PC-3 (cell line): ENCODE measurements around the gene PCED1B. TPM values are rescaled to one million over a fixed set of nuclear protein-coding genes. Genes with fewer than 3 reads are reported as not detected.

Experiments used
- ATAC-seq: fragments of 200-7000 bp; cut with Tn5 transposase; 2 replicates; pipeline ENCODE4 v1.9.1; 2020; ENCODE audit warnings: mild to moderate bottlenecking, moderate library complexity
- BruUV-seq: library from RNA; stranded (reverse); fragments of 400-500 nt; replicated peaks from 2 replicates; lab custom pipeline; 2021; lab: Mats Ljungman, UMichigan
- CTCF ChIA-PET: fragments of 300-600 bp; sonication (Branson Sonifier 250); formaldehyde crosslinking; loops from one replicate; lab custom pipeline; 2022; ENCODE audit warnings: antibody characterized with exemption; lab: Charles Lee
- POLR2A ChIA-PET: fragments of 300-600 bp; sonication (Branson Sonifier 250); formaldehyde crosslinking; loops from one replicate; lab custom pipeline; 2022; ENCODE audit warnings: antibody characterized with exemption; ENCODE audit not compliant: unreplicated experiment; lab: Charles Lee
- DNase-seq: peaks from one replicate; pipeline ENCODE4 v3.0.0-alpha.2; 2015
- H2AFZ ChIP-seq: fragments of 300-600 bp; sonication (generic); 2 replicates; pipeline ENCODE4 v1.6.0; 2016; ENCODE audit warnings: antibody characterized with exemption, low read length
- H3F3A ChIP-seq: fragments of 300-600 bp; sonication (generic); one replicate; pipeline ENCODE4 v1.6.0; 2017; ENCODE audit warnings: antibody characterized with exemption, low read length, control low read depth, mild to moderate bottlenecking; ENCODE audit not compliant: unreplicated experiment
- H3K27ac ChIP-seq: fragments of 300-600 bp; sonication (generic); 2 replicates; pipeline ENCODE4 v1.5.1; 2016; ENCODE audit warnings: mild to moderate bottlenecking, low read length
- H3K27me3 ChIP-seq: fragments of 300-600 bp; sonication (generic); 2 replicates; pipeline ENCODE4 v1.6.1; 2016; ENCODE audit warnings: low read length, mixed read lengths
- H3K36me3 ChIP-seq: fragments of 300-600 bp; sonication (generic); 2 replicates; pipeline ENCODE4 v1.6.1; 2016; ENCODE audit warnings: low read depth, mixed run types, low read length, mixed read lengths
- H3K4me1 ChIP-seq: fragments of 300-600 bp; sonication (generic); 2 replicates; pipeline ENCODE4 v1.5.1; 2016; ENCODE audit warnings: low read length; ENCODE audit not compliant: insufficient read depth
- H3K4me2 ChIP-seq: fragments of 300-600 bp; sonication (generic); 2 replicates; pipeline ENCODE4 v1.6.0; 2016; ENCODE audit warnings: low read length
- H3K4me3 ChIP-seq: fragments of 300-600 bp; sonication (generic); 2 replicates; pipeline ENCODE4 v1.5.1; 2016; ENCODE audit warnings: mild to moderate bottlenecking, low read length, mixed read lengths
- H3K79me2 ChIP-seq: fragments of 300-600 bp; sonication (generic); 2 replicates; pipeline ENCODE4 v1.6.1; 2017; ENCODE audit warnings: low read length, mixed read lengths
- H3K9ac ChIP-seq: fragments of 300-600 bp; sonication (generic); 2 replicates; pipeline ENCODE4 v1.6.0; 2016; ENCODE audit warnings: mild to moderate bottlenecking, low read length
- H3K9me2 ChIP-seq: fragments of 300-600 bp; sonication (generic); replicated peaks from 2 replicates; pipeline ENCODE4 v1.6.1; 2016; ENCODE audit warnings: mixed run types, low read length, mixed read lengths
- H3K9me3 ChIP-seq: fragments of 300-600 bp; sonication (generic); 2 replicates; pipeline ENCODE4 v1.6.1; 2016; ENCODE audit warnings: low read length, mixed read lengths
- H4K20me1 ChIP-seq: fragments of 300-600 bp; sonication (generic); 2 replicates; pipeline ENCODE4 v1.6.1; 2016; ENCODE audit warnings: low read length, mixed read lengths
- EZH2 ChIP-seq: fragments of 300-600 bp; sonication (generic); IDR thresholded peaks from one replicate; pipeline ENCODE4 v1.6.1; 2017; ENCODE audit warnings: antibody characterized with exemption, mild to moderate bottlenecking, low read length; ENCODE audit not compliant: unreplicated experiment
- EZH2phosphoT487 ChIP-seq: fragments of 300-600 bp; sonication (generic); IDR thresholded peaks from 2 replicates; pipeline ENCODE4 v1.6.1; 2018; ENCODE audit warnings: mild to moderate bottlenecking, antibody characterized with exemption, low read length, borderline replicate concordance
- intact Hi-C: fragments of 100-400 bp; cut with micrococcal nuclease; formaldehyde crosslinking; loops from 2 replicates; pipeline ENCODE4 v1.9.0; 2023
- total RNA-seq: library from RNA; depleted of rRNA; stranded (reverse); fragments of >200 nt; gene quantifications from 2 replicates; pipeline ENCODE4 v1.2.3, GENCODE V29; 2014
- TF ChIP-seq, protein P1 (sequence below): fragments of 300-600 bp; sonication (generic); conservative IDR thresholded peaks from 2 replicates; pipeline ENCODE4 v1.5.1; 2017; ENCODE audit warnings: antibody characterized with exemption, low read depth, mild to moderate bottlenecking, low read length

Gene PCED1B
- total RNA-seq, 1 experiment from 2014 or later: 1.0 TPM

DNA sequence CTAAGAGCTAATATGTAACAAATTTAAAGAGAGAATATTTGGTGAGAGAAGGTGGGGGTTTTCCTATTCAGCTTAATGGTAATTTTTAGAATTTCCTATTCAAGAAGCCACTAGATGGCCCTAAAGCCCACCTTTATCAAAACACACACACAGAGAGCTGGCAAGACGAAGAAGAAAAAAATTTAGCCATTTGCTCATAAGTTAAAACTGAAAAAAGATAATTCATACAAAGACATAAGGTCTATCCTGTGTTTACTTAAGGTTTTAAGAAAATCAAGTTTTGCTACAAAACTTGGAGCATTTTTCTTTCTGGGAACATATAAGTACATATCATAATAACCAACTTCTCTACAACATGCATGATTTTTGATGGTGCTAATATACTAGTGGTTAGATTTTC lies 46.8 kb upstream of the PCED1B start:
- peak; percentile 78 for DNase-seq
- Histone ChIP-seq H3K9me3 (no peaks in the 10 kb centered on the region), H3F3A (no peaks in the 10 kb centered on the region), H3K79me2 (no peaks in the 10 kb centered on the region), H3K9me2 (no peaks in the 10 kb centered on the region), H3K27ac (no peak overlapping the region), H3K4me3 (no peak overlapping the region), H3K9ac (no peak overlapping the region), H3K4me2 (peak overlapping the region; percentile 71; the same call in 1 of the 2 replicates), H3K4me1 (peaks cover 44% of the 10 kb centered on the region), H4K20me1 (no peaks in the 10 kb centered on the region), H2AFZ (0 out of 2 replicates have a peak overlapping the region, but pooled peaks have one; percentile 0), H3K27me3 (no peaks in the 10 kb centered on the region), H3K36me3 (no peaks in the 10 kb centered on the region)
- intact Hi-C loops: loop anchor here (1.0 to 10.0 kb wide), 7 partner anchors 212 to 654 kb away; no protein-coding TSS in a partner anchor
- ChIA-PET CTCF (interaction anchor here (0.5 to 2.0 kb wide), 11 partner anchors 11 to 1264 kb away, joined by 3 to 19 read pairs (median 6); partner anchors contain the start of gene PCED1B), POLR2A (interaction anchor here (0.7 kb wide), 1 partner anchor 47 kb away, joined by 5 read pairs; the partner anchor contains the start of gene PCED1B)
- ATAC-seq: peak; percentile 58
- no peak for TF ChIP-seq EZH2phosphoT487
- TF ChIP-seq, protein P1, sequence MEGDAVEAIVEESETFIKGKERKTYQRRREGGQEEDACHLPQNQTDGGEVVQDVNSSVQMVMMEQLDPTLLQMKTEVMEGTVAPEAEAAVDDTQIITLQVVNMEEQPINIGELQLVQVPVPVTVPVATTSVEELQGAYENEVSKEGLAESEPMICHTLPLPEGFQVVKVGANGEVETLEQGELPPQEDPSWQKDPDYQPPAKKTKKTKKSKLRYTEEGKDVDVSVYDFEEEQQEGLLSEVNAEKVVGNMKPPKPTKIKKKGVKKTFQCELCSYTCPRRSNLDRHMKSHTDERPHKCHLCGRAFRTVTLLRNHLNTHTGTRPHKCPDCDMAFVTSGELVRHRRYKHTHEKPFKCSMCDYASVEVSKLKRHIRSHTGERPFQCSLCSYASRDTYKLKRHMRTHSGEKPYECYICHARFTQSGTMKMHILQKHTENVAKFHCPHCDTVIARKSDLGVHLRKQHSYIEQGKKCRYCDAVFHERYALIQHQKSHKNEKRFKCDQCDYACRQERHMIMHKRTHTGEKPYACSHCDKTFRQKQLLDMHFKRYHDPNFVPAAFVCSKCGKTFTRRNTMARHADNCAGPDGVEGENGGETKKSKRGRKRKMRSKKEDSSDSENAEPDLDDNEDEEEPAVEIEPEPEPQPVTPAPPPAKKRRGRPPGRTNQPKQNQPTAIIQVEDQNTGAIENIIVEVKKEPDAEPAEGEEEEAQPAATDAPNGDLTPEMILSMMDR: peak; percentile 81
- no TSS peak for BruUV-seq

DNA sequence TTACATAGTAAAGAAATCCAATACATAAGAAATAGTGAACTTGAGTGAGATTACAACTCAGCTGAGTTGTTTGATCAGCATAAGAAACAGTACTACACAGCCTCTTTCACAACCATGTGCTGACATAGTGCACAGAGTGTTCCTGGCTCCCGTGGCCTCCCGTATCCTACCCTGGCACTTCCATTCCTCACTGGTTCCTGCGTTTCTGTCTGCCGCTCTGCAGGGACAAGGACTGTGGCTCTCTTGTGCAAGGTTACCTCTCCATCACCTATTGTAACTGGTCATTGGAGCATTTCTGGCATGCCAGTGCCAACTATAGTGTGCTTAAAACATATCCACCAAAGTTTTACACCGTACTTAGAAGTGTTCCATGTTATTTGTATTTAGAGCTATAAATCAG lies 46.3 kb upstream of the PCED1B start:
- CTCF ChIA-PET: interaction anchor here (0.9 to 2.0 kb wide), 9 partner anchors 12 to 653 kb away, joined by 4 to 19 read pairs (median 7); partner anchors contain the start of gene PCED1B
- H3K27ac ChIP-seq: peak overlapping the region; percentile 68

More for the DNA sequence above, 46.3 kb upstream of the PCED1B start:
- H3K9me3 ChIP-seq: no peaks in the 10 kb centered on the region
- no TSS peak for BruUV-seq
- no peaks in the 10 kb centered on the region for H3K27me3 ChIP-seq
- H3K4me3 ChIP-seq: no peak overlapping the region; the same call in 1 of the 2 replicates
- H3K9ac ChIP-seq: no peak overlapping the region
- peaks cover 49% of the 10 kb centered on the region for H3K4me1 ChIP-seq
- POLR2A ChIA-PET: interaction anchor here (0.7 kb wide), 1 partner anchor 46 kb away, joined by 5 read pairs; the partner anchor contains the start of gene PCED1B
- peak overlapping the region; percentile 71 for H3K4me2 ChIP-seq
- no peaks in the 10 kb centered on the region for H3K79me2 ChIP-seq
- peak; percentile 22; the same call in 1 of the 2 replicates for ATAC-seq
- no peaks in the 10 kb centered on the region for H3K36me3 ChIP-seq
- no peaks in the 10 kb centered on the region for H3K9me2 ChIP-seq
- intact Hi-C loops: loop anchor here (10.0 kb wide), 4 partner anchors 212 to 622 kb away; no protein-coding TSS in a partner anchor
- no peak for TF ChIP-seq EZH2
- TF ChIP-seq, protein P1: no peak
- TF ChIP-seq EZH2phosphoT487: no peak
- DNase-seq: no peak
- no peaks in the 10 kb centered on the region for H4K20me1 ChIP-seq
- 0 out of 2 replicates have a peak overlapping the region, but pooled peaks have one; percentile 0 for H2AFZ ChIP-seq
- no peaks in the 10 kb centered on the region for H3F3A ChIP-seq
